OCI-LY3 (cell line): Measurements from ENCODE around the gene ARCN1.

ENCODE experiments used
- CTCF ChIP-seq: fragments of 200-600, 300-600 bp; sonication (generic); IDR thresholded peaks from 2 replicates; pipeline ENCODE4 v1.5.1; 2014; ENCODE audit warnings: antibody characterized with exemption, low read length, low read depth
- EZH2phosphoT487 ChIP-seq: fragments of 200-600 bp; shearing (Covaris generic); IDR thresholded peaks from 2 replicates; pipeline ENCODE4 v1.6.1; 2018; ENCODE audit warnings: antibody characterized with exemption, mixed run types, low read depth

- TF ChIP-seq CTCF (no peak), EZH2phosphoT487 (no peak)
These were observed 35.5 kb upstream of the ARCN1 start for GRCh38 chr11:118536726-118537125.
